NCI-H226 (cell line): Measurements from ENCODE around the gene EMID1.
A peak's percentile ranks its signal among the peaks of the same experiment; 100 is the strongest.

Source experiments
- DNase-seq: peaks from one replicate; pipeline ENCODE4 v3.0.0-alpha.2; 2015

EMID1 gene

GRCh38 chr22:29298641-29299040, 92.9 kb downstream of the EMID1 start:
- DNase-seq: no peak

- no peak for DNase-seq
Measured at GRCh38 chr22:29299136-29299900, 93.6 kb downstream of the EMID1 start.

GRCh38 chr22:29300467-29300806, 94.7 kb downstream of the EMID1 start:
- DNase-seq: no peak

GRCh38 chr22:29300807-29301601, 95.3 kb downstream of the EMID1 start:
- no peak for DNase-seq

- no peak for DNase-seq
Measured at GRCh38 chr22:29301716-29302401, 96.2 kb downstream of the EMID1 start.

GRCh38 chr22:29302402-29302680, 96.6 kb downstream of the EMID1 start:
- no peak for DNase-seq

GRCh38 chr22:29302681-29303465, 97.2 kb downstream of the EMID1 start:
- DNase-seq: no peak

GRCh38 chr22:29305836-29306174, 100.1 kb downstream of the EMID1 start:
- DNase-seq: no peak

GRCh38 chr22:29306175-29306834, 100.6 kb downstream of the EMID1 start, which contains the start of gene GAS2L1:
TSS of gene GAS2L1 (plus strand) at chr22:29306650. CDS start at chr22:29308106, 1,456 bp downstream.
- DNase-seq: peak; percentile 57

GRCh38 chr22:29306835-29307595, 101.3 kb downstream of the EMID1 start:
- DNase-seq: peak; percentile 61

- no peak for DNase-seq
Measured at GRCh38 chr22:29307596-29308147, 102.0 kb downstream of the EMID1 start.

GRCh38 chr22:29308148-29308790, 102.6 kb downstream of the EMID1 start:
- no peak for DNase-seq

GRCh38 chr22:29308791-29309262, 103.1 kb downstream of the EMID1 start:
- DNase-seq: peak; percentile 84
